Head of caudate nucleus (tissue), 42 donors: Measurements from ENCODE around the gene AHCYL2.

ENCODE experiments used
- DNase-seq, 42 donors: peaks; one replicate each; pipeline versions ENCODE4 v3.0.0 to v3.0.0-alpha.2; 2020 to 2021; ENCODE audit warnings: mixed read lengths in 7 of 42
- intact Hi-C: fragments of 100-400 bp; cut with DNase I; formaldehyde crosslinking; loops from one replicate; pipeline ENCODE4 v1.15.0; 2022

AHCYL2 gene

DNA sequence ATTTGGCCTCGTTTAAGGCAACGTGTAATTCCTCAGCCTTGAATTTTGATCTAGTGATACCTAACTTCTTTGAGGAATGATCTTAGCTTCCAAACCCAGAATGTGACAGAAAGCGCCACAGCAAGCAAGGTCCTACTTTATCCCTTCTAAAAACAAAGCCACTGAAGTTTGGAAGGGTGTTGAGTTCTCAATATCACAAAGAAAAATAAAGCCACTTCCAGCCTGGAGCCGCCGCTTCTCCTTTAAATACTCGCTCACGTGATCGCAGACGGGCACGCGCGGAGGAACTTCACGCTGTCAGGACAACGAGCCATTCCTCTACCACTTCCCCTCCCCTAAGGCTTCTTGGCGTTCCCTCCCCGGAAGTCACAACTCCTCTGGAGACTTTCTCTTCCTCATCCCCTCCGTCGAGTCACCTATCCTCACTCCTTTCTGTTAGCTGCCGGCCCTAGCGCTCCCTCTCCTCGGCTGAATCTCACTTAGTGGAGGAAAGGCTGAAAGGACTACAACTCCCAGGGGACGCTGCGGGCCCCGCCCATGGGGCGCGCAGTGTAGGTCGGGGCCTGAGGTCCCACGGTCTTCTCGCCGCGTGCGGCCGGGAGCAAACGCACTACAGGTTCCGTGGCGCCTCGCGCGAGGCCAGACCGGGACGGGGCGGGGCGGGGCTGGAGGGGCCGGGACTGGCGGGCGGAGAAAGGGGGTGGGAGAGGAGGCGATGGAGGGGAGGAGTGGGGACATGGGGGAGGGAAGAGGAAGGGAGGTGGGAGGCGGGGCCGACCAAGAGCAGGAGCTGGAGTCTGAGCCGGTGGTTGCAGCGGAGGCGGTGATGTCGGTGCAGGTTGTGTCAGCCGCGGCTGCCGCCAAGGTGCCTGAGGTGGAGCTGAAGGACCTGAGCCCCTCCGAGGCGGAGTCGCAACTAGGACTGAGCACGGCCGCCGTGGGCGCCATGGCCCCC is at the start of gene AHCYL2:
AHCYL2 (plus strand) TSS at position 780 of the 955 bp plus-strand sequence.
- intact Hi-C loops, result loop anchor here (5.0 to 10.0 kb wide), 2 partner anchors 43 to 390 kb away; partner anchors contain the start of gene NRF1
- DNase-seq, result peak; percentile 94 to 100 (median 98)

DNA sequence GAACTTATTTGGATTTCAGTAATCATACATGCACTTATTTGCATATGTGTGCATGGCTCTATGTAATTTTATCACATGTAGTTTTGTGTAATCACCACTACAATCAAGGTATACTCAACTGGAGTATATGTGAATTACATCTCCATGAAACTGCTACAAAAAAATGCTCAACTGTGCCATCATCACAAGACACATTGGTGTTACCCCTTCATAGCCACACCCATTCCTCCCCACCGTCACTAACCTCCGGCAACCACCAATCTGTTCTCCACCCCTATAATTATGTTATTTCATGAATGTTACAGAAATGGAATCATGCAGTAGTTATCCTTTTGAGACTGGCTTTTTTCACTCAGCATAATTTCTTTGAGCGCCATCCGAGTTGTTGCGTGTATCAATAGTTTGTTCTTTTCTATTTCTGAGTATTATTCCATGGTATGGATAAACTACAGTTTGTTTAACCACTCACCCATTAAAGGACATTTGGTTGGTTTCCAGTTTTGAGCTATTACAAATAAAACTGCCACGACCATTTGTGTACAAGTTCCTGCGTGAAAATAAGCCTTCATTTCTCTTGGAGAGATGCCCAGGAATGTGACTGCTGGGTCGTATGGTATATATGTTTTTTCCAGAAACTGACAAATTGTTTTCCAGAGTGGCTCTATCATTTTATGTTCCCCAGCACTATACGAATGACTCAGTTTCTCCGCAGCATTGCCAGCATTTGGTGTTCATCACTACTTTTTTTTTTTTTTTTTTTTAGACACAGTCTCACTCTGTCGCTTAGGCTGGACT is 47.7 kb upstream of the AHCYL2 start:
- intact Hi-C loops, result no loop called here
- DNase-seq, result no peak

DNA sequence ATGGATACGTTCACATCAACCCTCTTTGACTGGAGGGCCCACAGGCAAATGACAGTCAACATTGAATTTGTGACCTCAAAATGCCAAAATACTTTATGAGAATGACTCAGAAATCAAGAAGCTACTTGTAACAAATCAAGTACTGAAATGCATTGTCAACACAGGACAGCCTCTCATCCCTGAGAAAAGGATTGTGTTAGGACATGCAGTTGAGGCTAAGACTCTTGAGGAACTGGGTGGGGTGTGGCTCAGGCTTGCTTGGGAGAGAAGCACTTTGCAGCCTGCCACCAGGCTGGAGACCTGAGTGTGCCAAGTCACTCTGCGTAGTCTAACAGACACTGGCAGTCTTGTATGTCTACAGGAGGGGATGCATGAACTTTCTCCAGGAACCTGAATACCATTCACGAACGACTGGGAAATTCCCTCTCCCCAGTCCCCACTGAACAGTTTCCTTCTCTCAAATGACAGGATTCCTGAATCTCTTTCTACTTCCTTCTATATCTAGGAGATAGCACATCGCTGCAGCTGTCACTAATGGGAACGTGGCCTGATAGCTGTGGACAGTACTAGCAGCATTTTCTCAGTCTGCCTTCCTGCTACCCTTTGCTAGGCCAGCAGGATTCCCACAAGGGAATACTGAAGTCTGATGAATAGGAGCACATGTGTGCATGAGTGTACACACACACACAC is 39.7 kb upstream of the AHCYL2 start:
- no peak for DNase-seq
- intact Hi-C loops, result no loop called here

DNA sequence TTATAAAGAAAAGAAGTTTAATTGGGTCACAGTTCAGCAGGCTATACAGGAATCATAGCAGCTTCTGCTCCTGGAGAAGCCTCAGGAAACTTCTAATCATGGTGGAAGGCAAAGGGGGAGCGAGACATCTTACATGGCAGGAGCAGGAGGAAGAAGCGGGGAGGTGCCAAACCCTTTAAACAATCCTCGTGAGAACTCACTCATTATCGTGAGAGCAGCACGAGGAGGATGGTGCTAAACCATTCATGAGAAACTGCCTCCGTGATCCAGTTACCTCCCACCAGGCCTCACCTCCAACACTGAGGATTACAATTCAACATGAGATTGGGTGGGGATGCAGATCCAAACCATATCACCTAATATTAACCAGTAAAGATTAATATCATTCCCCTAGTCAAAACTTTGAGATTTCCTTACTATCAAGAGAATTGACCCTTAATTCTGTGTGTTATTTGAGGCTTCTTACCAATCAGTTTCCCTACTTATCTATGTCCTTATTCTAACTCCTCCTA is 38.0 kb upstream of the AHCYL2 start:
- no peak for DNase-seq
- intact Hi-C loops, result no loop called here

DNA sequence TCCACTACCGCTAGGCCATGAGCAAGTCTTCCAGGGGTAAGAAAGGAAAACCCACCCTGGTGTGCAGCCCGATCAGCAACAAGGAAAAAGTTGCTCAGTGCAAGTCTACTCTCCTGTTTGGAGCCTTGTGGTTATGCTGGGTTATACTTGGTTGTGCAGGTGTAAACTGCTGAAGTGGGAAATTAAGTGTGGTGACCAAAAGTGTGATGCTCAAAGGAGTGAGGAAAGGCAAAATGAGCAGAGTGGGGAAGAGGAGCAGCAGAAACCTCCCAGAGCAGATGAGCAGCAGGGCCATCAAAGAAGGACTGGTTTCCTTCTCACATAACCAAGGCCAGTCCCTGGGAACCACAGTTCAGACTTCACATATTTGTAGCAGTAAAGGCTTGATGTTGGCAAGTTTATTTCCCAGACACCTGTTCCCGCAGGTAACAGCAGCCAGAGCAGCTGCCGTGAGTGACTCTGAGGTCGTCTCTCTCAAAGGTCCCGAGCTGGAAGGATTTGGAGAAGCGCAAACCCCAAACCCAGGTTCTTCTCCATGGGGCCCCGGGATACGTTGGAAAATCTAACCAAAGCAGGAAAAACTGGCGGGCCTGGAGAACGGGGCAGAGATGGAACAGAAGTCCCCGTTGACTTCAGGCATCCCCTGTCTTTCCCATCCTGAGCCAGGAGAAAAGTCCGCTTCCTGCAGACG is 37.0 kb upstream of the AHCYL2 start:
- intact Hi-C loops, result no loop called here
- DNase-seq, result no peak

DNA sequence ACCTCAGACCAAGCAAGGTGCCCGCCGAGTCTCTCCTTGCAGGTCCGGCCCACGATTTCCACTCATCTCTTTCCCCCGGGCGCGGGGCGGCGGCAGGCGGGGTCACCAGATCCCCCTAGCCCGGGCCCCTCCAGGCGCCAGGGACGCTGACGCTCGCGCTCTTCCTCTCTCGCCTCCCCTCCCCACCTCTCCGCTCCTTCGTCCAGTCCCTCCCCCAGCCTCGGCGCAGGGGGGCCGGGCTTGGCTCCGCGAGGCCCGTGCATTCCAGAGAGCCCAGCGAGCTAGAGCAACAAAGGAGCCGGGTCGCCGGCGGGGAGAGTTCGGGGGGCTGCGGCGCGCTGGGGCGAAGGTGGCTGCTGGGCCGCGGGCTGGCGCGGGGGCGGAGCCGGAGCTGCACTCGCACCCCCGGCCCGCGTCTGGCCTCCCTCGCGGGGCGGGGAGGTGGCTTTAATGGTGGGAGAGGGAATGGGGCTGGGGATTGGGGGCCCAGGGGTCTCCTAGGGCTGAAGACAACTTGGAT is 36.4 kb upstream of the AHCYL2 start, which contains the start of gene SMO:
SMO (plus strand) TSS at position 262 of the 520 bp plus-strand sequence. CDS start 519 bp downstream, outside the sequence.
- intact Hi-C loops, result no loop called here

DNA sequence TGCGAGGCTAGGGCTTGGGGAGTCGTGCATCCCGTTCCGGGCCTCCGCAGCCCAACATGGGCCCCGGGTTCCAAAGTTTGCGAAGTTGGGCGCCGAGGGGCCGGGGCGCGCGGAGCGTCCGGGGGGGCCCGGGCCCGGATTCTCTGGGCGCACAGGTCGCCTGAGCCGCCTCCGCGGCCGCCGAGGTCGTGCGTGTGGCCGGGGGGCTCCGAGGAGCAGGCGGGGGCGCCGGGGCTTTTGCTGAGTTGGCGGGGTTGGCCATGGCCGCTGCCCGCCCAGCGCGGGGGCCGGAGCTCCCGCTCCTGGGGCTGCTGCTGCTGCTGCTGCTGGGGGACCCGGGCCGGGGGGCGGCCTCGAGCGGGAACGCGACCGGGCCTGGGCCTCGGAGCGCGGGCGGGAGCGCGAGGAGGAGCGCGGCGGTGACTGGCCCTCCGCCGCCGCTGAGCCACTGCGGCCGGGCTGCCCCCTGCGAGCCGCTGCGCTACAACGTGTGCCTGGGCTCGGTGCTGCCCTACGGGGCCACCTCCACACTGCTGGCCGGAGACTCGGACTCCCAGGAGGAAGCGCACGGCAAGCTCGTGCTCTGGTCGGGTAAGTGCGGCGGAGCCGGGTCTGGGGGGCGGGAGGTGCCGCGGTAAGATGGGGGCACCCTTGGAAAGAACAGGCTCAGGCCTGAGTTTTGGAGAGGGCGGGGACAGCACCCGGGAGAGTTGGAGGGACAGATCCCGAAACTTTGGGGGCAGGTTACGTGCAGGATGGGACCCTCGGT is 35.8 kb upstream of the AHCYL2 start:
- intact Hi-C loops, result no loop called here
- peak in 1 of 42 donors; percentile 8 for DNase-seq

More for the DNA sequence above, 36.4 kb upstream of the AHCYL2 start, which contains the start of gene SMO:
- DNase-seq, result peak in 22 of 42 donors; percentile 14 to 55 (median 33)

DNA sequence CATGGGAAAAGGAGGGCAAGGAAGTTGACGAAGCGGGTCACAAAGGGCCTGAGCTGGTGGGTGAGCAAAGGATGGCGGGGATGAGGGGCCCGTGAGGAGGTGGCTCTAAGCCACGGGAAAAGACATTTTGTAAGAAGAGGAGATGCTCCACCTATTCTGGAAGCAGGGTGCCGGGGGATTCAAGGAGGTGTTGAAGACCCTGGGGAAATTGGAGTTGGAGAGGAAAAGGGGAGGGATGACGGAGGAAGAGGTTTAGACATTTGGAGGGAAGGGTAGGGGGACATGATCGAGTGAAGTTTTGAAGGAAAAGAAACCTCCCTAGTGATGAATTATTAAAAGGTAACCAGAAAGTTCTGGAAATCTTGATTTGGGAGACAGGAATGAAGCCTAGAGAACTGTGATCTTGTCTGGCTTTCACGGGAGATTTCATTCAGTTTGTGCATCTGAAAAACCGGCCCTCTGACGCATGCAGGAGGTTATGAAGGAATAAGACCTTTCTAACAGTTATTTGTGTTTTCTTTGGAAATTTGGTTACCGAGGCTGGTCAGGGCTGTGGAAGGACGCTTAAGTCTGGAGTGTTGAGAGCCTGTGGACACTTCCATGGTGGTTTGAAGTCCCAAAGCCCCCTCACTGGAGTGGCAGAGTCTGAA is 35.0 kb upstream of the AHCYL2 start:
- DNase-seq, result no peak
- intact Hi-C loops, result no loop called here

DNA sequence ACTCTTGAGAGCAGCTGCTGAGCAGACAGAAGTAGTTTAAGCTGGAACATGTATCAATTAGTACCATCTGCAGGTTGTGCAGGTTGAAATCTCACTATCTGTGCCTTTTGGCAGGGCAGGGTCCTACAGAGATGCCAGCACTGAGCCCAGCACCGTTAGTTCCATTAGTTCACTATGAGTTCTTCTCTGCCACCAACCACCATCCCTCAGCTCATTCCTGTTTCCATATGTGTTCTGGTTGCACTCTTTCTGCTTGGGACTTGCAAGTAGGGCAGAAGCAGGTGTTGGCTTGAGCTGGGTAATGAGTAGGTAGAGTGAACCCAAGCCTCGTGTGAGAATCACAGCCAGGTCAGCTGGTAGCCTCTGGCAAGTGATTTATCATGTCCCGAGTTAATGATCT is 33.6 kb upstream of the AHCYL2 start:
- intact Hi-C loops, result no loop called here
- DNase-seq, result no peak

DNA sequence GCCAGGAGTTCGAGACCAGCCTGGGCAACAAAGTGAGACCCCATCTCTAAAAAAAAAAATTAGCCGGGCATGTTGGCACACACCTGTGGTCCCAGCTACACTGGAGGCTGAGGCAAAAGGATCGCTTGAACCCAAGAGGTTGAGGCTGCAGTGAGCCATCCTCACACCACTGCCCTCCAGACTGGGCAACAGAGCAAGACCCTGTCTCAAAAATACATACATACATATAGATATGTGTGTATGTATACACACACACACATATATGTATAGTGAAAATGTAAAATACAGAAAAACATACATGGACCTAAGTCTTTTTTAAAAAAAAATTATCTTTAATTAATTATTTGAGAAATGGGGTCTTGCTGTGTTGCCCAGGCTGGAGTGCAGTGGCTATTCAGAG is 30.9 kb upstream of the AHCYL2 start:
- intact Hi-C loops, result no loop called here
- DNase-seq, result no peak

DNA sequence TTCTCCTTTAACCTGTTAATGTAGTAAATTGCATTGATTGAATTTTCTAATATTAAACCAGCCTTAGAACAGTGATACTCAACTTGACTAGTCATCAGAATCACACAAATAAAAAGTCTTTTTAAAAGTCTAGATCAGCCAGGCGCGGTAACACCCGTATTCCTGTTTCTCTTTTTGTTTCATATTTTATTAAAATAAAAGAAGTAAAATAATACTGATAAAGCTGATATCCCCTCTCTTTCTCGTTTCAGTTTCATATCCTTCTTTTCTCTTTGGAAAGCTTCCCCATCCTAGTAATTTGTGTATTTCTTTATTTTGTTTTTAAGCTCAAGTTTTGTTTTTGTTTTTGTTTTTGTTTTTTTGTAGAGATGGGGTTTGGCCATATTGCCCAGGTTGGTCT is 27.1 kb upstream of the AHCYL2 start:
- intact Hi-C loops, result no loop called here
- peak in 1 of 42 donors; percentile 0 for DNase-seq

DNA sequence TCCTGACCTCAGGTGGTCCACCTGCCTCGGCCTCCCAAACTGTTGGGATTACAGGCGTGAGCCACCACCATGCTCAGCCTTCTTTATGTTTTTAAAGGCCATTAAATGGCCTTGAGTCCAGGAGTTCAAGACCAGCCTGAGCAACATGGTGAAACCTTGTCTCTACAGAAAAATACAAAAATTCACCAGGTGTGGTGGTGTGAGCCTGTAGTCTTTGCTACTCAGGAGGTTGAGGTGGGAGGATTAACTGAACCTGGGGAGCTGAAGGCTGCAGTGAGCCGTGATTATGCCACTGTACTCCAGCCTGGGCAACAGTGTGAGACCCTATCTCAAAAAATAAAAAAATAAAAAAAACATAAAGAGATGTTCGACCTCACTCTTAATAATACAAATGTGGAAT is 25.4 kb upstream of the AHCYL2 start:
- intact Hi-C loops, result no loop called here

DNA sequence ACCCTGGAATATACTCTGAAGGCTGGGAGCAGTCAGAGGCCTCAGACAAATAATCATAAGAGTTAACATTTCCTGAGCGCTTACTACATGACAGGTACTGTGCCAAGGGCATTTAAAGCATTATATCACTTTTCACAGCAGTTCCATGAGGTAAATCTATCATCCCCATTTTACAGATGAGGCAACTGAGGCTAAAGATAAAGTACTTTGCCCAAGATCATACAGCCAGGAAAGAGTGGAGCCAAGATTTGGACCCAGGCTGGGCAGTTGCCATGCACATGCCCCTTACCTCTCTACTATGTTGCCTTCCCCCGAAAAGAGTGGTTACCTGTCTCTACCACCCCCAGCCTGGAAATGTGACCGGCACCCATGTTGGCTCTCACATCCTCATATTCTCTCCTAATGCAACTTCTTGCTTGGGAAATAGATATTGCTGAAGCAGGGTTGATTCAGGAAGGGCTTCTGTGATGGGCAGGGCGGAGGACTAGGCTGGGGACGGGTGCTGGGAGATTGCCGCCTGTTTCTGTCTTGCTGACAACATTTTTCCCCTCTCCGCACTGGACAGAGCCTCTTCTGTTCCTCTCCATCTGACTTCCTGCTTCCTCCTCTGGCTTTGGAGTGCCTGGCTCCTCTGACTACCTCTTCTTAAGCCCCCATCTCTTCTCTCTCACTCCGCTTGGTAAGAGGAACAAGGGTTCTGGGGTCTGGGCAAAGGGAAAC is 22.6 kb upstream of the AHCYL2 start:
- intact Hi-C loops, result no loop called here
- DNase-seq, result peak in 1 of 42 donors; percentile 6

More for the DNA sequence above, 25.4 kb upstream of the AHCYL2 start:
- no peak for DNase-seq

DNA sequence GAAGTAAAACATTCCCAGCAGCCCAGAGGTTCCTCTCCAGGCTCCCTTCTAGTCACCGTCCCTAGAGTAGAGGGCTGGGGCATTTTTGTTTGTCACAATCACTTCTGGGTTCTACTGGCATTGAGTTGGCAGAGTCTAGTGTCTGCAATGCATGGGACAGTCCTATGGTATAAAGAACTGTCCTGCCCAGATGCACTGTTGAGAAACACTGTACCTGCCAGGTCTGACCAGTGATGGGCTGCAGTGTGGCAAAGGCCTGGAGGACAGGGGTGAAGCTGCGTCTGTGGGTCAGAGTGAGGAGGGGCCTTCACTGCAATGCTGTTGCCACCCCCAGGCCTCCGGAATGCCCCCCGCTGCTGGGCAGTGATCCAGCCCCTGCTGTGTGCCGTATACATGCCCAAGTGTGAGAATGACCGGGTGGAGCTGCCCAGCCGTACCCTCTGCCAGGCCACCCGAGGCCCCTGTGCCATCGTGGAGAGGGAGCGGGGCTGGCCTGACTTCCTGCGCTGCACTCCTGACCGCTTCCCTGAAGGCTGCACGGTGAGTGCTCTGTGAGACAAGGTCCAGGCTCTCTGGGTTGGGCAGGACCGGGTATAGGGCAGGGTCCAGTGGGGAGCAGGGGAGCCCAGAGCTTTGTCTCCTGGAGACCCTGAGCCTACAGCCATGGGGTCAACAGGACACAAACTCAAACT is 21.6 kb upstream of the AHCYL2 start:
- DNase-seq, result no peak
- intact Hi-C loops, result no loop called here

DNA sequence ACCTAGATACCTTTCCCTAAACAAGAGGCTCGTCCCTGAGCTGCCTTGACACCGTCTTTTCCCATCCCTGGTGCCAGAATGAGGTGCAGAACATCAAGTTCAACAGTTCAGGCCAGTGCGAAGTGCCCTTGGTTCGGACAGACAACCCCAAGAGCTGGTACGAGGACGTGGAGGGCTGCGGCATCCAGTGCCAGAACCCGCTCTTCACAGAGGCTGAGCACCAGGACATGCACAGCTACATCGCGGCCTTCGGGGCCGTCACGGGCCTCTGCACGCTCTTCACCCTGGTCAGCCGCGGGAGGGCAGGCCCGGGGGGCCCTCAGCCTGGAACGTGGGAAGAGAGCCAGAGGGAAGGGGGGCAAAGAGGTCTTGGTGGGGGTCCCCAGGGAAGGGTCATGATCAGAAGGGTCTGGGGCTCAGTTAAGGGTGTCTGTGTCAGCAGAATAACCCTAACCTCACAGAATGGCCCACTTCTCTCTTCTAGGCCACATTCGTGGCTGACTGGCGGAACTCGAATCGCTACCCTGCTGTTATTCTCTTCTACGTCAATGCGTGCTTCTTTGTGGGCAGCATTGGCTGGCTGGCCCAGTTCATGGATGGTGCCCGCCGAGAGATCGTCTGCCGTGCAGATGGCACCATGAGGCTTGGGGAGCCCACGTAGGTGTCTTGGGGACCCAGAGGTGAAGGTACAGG is 19.6 kb upstream of the AHCYL2 start:
- no peak for DNase-seq
- intact Hi-C loops, result no loop called here
